ENCODE results near the gene SELL.

DNA sequence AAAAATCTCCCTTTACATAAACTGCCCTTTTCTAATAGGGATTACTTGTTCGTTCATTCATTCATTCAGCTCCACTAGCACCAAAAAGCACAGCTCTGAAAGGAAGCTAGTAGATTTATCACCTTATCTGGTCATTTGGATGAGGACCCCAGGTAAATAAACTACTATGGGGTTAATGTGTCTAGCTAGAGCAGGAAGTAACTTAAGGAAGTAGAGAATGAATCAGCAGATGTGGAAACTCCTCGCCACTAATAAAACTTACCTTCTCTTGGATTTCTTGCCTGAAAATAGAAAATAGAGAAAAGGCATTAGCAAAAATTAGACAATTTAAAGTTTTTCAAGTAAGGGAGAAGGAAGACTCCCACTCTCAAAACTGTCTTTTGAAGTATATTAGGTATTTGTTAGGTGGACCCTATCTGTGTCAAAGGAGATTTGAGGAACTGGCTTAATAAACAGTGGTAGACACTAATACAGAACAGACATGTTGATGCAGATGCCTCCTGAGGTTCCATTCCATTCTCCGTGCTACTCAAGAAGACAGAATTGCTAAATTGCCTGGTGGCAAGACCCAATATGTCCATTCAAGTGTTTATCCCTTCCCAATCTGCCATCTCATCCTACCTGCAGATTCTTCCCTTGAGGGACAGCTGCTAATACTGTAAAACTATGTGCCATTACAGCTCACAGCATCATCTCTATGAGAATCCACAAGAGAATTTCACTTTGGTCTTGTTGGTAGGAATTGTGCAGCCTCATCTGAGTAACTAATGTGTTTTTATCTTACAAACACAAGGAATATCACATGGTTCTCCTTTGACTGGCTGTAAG lies 14.9 kb downstream of the SELL start:
- TF ChIP-seq POLR2A (IDR thresholded peaks at IDR 0.05) = no peak
- TF ChIP-seq, protein P1, sequence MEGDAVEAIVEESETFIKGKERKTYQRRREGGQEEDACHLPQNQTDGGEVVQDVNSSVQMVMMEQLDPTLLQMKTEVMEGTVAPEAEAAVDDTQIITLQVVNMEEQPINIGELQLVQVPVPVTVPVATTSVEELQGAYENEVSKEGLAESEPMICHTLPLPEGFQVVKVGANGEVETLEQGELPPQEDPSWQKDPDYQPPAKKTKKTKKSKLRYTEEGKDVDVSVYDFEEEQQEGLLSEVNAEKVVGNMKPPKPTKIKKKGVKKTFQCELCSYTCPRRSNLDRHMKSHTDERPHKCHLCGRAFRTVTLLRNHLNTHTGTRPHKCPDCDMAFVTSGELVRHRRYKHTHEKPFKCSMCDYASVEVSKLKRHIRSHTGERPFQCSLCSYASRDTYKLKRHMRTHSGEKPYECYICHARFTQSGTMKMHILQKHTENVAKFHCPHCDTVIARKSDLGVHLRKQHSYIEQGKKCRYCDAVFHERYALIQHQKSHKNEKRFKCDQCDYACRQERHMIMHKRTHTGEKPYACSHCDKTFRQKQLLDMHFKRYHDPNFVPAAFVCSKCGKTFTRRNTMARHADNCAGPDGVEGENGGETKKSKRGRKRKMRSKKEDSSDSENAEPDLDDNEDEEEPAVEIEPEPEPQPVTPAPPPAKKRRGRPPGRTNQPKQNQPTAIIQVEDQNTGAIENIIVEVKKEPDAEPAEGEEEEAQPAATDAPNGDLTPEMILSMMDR (IDR thresholded peaks at IDR 0.05) = no peak

Data from body of pancreas (tissue), 4 donors.